GM12801 (cell line): ENCODE results near the gene GABRR2.

Experiments used
- CTCF ChIP-seq: IDR thresholded peaks from one replicate; pipeline ENCODE4 v1.5.1; 2011; ENCODE audit warnings: control low read depth; ENCODE audit not compliant: insufficient read length; ENCODE audit errors: extremely low read depth

The GABRR2 gene

DNA sequence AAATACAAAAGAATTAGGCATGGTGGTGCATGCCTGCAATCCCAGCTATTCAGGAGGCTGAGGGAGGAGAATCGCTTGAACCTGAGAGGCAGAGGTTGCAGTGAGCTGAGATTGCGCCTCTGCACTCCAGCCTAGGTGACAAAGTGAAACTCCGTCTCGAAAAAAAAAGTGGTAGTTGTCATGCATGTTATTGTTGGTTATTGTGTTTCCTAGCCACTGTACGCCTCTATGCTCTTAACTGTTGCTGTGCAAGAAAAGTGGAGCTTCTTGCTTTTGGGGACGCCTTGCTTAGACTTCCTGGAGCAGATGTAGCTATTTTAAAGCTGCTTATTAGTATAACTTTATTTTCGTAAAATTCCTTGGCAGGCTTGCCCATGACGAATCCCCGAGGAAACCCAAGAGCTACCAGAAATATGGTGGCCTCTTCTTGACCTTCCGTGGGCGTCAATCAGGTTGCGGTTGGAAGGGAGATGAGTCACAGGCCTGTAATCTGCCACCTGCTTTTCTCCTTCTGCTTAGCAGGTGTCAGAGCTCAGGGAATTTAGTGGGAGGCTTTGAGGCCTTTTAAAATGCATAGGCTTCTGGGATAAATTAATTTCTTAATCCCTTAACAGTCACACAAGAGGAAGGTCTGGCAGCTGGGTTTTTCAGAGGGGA, 17.3 kb downstream of the GABRR2 start:
- no peak for TF ChIP-seq CTCF

DNA sequence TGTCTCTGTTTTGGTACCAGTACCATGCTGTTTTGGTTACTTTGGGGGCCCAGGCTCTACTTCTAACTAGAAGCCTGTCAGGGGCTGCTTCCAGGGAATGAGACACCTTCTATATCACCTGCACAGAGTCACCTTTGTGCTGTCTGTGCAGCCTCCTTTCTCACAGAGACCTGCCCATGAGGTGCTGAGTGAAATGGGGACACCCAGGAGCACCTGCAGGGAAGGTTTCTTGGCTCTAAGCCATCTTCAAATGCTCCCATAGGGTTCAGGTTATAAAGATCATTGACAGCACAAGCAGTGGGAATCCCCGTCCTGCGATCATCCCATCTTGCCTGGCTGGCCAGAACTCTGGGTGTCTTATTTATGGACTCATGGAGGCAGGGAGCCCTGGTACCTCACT, 19.1 kb downstream of the GABRR2 start:
- TF ChIP-seq CTCF = no peak

DNA sequence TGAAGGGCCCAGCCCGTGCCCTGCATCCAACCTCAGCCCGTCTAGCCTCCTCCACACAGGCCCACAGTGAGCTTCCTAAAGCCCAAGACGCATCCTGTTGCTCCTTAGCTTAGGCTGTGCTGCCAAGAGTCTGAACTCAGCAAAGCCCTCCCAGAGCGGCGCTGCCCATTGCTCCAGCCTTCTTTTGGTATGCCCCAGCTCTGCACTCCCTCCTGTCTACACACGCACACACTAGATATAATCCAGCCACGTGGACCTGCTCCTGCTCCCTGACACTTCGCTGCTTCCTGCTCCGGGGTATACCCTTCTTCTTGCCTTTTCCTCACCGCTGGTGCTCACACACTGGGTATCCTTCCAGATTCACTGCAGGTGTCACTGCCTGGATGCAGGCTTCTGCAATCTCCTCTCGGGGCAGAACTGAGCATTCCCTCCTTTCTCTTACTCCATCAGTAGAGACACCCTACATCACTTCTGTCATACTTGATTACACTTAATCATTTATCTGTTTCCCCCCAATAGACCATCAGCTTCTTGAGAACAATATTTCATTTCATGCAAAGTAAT, 23.8 kb downstream of the GABRR2 start:
- TF ChIP-seq CTCF = no peak

DNA sequence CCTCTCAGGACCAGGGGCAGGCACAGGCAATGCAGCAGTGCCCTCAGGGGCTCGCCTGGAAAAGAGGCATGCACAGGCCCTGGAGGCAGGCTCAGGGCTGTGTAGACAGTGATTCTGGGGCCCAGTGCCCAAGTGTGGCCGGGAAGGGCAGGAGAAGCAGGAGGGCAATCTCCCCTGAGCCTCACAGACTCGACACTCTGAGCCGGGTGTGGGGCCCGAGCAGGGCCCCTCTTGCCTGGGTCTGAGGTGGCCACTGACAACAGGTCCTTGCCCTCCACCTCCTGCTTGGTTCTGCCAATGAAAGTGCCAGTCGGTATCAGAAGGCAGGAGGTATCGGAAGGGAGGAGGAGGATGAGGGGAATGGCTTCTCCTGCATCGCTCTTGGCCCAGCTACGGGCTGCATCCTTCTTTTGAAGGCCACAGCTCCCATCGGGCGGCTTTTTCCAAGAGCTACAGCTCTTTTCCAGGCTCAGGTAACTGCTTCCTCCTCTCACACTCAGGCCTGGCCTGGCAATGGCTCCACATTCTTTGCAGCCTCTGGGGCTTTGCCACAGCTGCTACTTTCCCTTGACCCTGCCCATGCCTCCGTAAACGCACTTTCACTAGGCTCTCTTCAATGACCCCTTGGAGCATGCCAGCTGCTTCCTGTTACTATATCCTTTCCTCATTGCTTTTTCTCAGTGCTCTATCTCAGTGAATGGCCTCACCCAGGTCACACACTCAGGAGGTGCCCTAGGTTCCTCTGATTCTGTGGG, 24.5 kb downstream of the GABRR2 start:
- no peak for TF ChIP-seq CTCF

DNA sequence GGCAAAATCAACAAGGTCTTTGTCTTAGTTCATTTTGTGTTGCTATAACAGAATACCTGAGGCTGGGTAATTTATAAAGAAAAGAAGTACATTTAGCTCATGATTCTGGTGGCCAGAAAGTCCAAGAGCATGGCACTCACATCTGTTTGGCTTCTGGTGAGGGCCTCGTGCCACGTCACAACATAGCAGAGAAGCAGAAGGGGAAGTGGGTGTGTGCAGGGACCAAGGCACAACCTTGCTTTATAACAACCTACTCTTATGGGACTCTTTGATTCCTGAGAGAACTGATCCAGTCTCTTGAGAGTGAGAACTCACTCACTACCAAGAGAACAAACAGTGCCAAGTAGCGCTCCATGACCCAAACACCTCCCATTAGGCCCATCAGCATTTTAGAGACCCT, 25.4 kb downstream of the GABRR2 start:
- TF ChIP-seq CTCF = no peak

- no peak for TF ChIP-seq CTCF
Measured at GRCh38 chr6:89287351-89288028, 27.6 kb downstream of the GABRR2 start.

GRCh38 chr6:89286516-89286915, 28.6 kb downstream of the GABRR2 start:
- no peak for TF ChIP-seq CTCF
